ENCODE data around the gene DNAJC12.
"Not testable (repeated sequence)": the region's sequence is repeated elsewhere in the genome, so short reads cannot be mapped to it uniquely, and the experiment has no call there.

- not testable (repeated sequence) for TF ChIP-seq CTCF (IDR thresholded peaks at IDR 0.05 in 4 of 5, conservative IDR thresholded peaks at IDR 0.05 in 1 of 5); POLR2A (IDR thresholded peaks at IDR 0.05)
Observed at GRCh38 chr10:67762567-67762966, 75.4 kb downstream of the DNAJC12 start.
